Muscle layer of duodenum (tissue), 2 donors: Measurements from ENCODE around the gene ADAMTS7.
"Not testable (repeated sequence)": the region's sequence is repeated elsewhere in the genome, so short reads cannot be mapped to it uniquely, and the experiment has no call there.

ENCODE experiments used
- H3K27ac ChIP-seq: one replicate; pipeline ENCODE4 v1.7.0; 2013; ENCODE audit warnings: mild to moderate bottlenecking, low read length
- H3K27me3 ChIP-seq: one replicate; pipeline ENCODE4 v1.7.0; 2013; ENCODE audit warnings: low read depth, mild to moderate bottlenecking, control low read depth, low read length
- H3K36me3 ChIP-seq, 2 donors: one replicate each; pipeline ENCODE4 v1.7.0; 2013; ENCODE audit warnings: low read length in 2 of 2, control low read depth in 1 of 2, mild to moderate bottlenecking in 1 of 2; ENCODE audit not compliant: insufficient read depth in 2 of 2, control insufficient read depth in 1 of 2
- H3K4me1 ChIP-seq, 2 donors: one replicate each; pipeline ENCODE4 v1.7.0; 2013; ENCODE audit warnings: low read length in 2 of 2, mild to moderate bottlenecking in 2 of 2, control low read depth in 1 of 2, moderate library complexity in 1 of 2; ENCODE audit not compliant: insufficient read depth in 2 of 2, control insufficient read depth in 1 of 2
- H3K4me3 ChIP-seq, 2 donors: one replicate each; pipeline ENCODE4 v1.7.0; 2013; ENCODE audit warnings: low read length in 2 of 2, low read depth in 1 of 2, mild to moderate bottlenecking in 1 of 2
- H3K9me3 ChIP-seq, 2 donors: one replicate each; pipeline ENCODE4 v1.7.0; 2013; ENCODE audit warnings: low read length in 2 of 2, control low read depth in 1 of 2, mild to moderate bottlenecking in 1 of 2; ENCODE audit not compliant: control insufficient read depth in 1 of 2
- donor health status: healthy.

ADAMTS7 gene

DNA sequence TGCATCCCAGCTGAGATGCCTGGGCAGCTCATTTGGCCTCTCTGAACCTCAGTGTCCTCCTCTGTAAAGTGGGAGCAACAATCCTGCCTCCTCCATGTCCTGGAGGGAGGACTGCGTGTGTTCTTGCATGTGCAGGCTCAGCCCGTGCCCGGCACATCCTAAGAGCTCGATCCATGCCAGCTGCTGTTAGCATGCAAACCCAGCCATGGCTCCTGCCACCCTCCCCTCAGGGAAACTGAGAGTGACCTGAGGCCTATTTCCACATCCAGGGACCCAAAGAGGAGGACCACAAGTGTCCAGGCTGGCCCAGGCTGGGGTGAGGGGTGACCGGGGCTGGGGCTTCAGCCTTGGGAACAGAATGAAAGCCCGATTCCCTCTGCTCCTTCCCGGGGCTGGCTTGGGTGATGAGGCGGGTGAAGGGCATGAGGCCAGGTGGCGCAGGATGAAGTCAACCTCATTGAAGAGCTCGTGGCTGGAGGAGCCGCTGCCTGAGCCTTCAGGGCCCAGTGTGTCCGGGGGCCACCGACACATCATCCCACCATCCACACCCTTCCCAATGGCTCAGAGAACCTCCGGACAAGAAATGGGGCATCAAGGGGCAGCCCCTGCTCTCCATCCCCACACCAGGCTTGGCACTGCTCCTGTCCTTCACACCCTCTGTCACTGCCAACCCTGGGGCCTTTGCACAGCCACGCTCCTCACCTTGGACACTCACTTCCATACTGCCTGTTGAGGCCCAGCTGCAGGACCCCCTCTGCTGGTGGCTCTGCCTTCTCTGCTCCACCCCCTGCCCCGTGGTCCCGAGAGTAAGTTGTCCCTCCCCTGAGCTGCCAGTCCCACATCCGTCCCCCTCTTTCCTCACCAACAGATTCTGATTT, 42.5 kb downstream of the ADAMTS7 start:
- Histone ChIP-seq H3K4me1 (no peaks in the 10 kb centered on the region), H3K36me3 (no peaks in the 10 kb centered on the region), H3K27me3 (no peaks in the 10 kb centered on the region), H3K27ac (no peak overlapping the region), H3K4me3 (no peak overlapping the region), H3K9me3 (no peaks in the 10 kb centered on the region)

DNA sequence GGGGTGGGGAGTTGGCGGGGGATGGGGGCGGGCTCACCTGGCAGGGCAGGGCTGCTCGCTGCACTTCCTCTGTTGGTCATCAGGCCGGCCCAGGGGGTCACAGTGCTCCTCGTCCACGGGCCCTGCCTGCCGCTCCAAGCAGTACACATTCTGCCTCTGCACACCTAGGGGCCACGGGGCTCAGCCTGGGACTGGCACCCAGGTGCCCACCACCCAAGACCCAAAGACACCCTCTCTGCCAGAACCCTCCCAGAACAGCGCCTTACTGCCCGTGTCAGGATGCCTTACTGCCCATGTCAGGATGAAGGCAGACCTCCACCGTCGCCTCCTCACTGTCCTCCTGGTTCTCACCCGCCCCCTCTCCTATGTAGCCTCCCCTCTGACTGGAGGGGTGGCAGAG, 43.2 kb downstream of the ADAMTS7 start:
- Histone ChIP-seq H3K27me3 (no peaks in the 10 kb centered on the region), H3K27ac (no peak overlapping the region), H3K9me3 (no peaks in the 10 kb centered on the region), H3K4me1 (no peaks in the 10 kb centered on the region), H3K36me3 (no peaks in the 10 kb centered on the region), H3K4me3 (no peak overlapping the region)

GRCh38 chr15:78767331-78767951, 43.8 kb downstream of the ADAMTS7 start:
- no peak overlapping the region for H3K4me3 ChIP-seq
- H3K4me1 ChIP-seq = no peaks in the 10 kb centered on the region
- H3K27ac ChIP-seq = no peak overlapping the region
- H3K9me3 ChIP-seq = no peaks in the 10 kb centered on the region
- no peaks in the 10 kb centered on the region for H3K36me3 ChIP-seq
- no peaks in the 10 kb centered on the region for H3K27me3 ChIP-seq

GRCh38 chr15:78766641-78767071, 44.6 kb downstream of the ADAMTS7 start:
- not testable (repeated sequence) for H3K36me3 ChIP-seq, H3K27me3 ChIP-seq, H3K27ac ChIP-seq, H3K9me3 ChIP-seq, H3K4me3 ChIP-seq, H3K4me1 ChIP-seq

GRCh38 chr15:78766041-78766440, 45.2 kb downstream of the ADAMTS7 start:
- Histone ChIP-seq H3K4me1 (no peaks in the 10 kb centered on the region), H3K4me3 (no peak overlapping the region), H3K36me3 (no peaks in the 10 kb centered on the region), H3K27ac (no peak overlapping the region), H3K9me3 (no peaks in the 10 kb centered on the region), H3K27me3 (no peaks in the 10 kb centered on the region)

DNA sequence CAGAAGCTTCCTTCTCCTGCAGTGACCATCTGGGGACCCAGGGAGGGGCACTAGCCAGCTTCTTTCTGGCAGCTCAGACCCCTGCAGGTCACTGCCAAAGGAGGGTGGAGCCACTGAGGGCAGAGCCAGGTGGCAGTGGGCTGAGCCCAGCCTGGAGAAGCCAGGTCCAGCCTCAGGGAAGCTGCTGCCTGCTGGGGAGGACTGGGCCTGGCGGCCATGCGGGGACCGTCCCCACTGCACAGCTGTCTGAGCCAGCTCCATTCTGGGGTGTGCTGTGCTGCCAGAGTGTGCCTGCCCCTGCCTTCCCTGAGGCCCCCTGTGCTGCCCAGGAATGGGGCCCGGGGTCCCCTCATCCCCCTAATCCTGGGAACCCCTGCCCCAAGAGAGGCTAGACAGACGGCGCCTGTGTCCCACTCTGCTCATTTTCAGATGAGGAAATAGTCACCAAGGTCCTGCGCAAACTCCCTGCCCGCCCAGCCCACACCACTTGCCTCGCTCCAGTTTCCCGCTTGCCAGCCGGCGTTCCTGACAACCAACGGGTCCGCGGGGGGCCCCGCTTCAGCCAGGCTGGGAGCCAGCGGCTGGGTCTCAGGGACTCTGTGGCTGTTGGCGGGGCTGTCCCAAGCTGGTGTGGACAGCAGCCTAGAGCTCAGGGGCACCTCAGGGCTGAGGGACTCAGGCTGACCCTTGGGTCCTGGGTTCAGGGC, 46.0 kb downstream of the ADAMTS7 start:
- H3K36me3 ChIP-seq, H3K4me3 ChIP-seq, H3K4me1 ChIP-seq, H3K27ac ChIP-seq, H3K9me3 ChIP-seq, H3K27me3 ChIP-seq: not testable (repeated sequence)

DNA sequence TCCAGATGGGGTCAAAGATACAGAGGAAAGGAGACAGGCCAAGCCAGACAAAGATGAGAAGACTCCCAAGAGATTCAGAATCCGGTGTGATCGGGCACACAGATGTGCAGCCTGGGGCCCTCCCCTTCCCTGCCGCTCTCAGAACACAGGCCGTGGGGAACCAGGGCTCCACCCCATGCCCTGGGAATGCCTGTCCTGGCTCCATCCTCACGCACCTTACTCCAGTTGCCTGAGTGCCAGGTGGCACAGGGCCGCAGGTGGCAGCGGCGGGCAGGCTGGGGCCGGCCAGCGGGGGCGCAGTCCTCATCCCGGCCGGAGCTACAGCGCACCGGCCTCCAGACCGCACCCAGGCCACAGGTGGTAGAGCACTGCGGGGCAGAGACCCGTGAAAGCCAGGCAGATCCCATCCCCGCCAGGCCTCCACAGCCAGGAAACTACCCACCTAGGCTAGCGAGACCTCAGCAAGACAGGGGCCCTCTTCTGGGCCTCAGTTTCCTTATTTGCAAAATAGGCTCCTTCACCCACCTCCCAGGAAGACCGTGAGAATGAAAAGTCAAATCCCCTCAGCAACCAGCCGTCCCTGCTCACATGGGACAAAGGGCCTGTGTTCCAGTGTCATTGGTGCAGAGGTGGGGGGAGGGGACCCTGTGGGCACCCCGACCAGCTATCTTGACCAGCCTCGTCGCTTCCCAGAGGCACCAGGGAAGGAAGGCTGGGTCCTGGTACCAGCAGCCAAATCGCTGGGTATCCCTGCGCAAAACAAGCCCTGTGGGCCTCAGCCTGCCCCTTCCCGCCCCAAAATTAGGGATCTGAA, 46.7 kb downstream of the ADAMTS7 start:
- H3K27me3 ChIP-seq, H3K4me1 ChIP-seq, H3K4me3 ChIP-seq, H3K9me3 ChIP-seq, H3K27ac ChIP-seq, H3K36me3 ChIP-seq: not testable (repeated sequence)

- H3K4me3 ChIP-seq = no peak overlapping the region
- no peaks in the 10 kb centered on the region for H3K27me3 ChIP-seq
- H3K4me1 ChIP-seq = peaks cover 0 to 11% of the 10 kb centered on the region in 2 donors
- H3K9me3 ChIP-seq = no peaks in the 10 kb centered on the region
- H3K36me3 ChIP-seq = no peaks in the 10 kb centered on the region
- H3K27ac ChIP-seq = no peak overlapping the region
These were observed 47.4 kb downstream of the ADAMTS7 start for GRCh38 chr15:78763796-78764241.

- H3K4me1 ChIP-seq = peaks cover 0 to 11% of the 10 kb centered on the region in 2 donors
These were observed 48.1 kb downstream of the ADAMTS7 start for GRCh38 chr15:78762985-78763795.

GRCh38 chr15:78762386-78762961, 48.8 kb downstream of the ADAMTS7 start:
- not testable (repeated sequence) for H3K4me3 ChIP-seq, H3K9me3 ChIP-seq, H3K27ac ChIP-seq, H3K36me3 ChIP-seq, H3K27me3 ChIP-seq
- peaks cover 0 to 11% of the 10 kb centered on the region in 2 donors for H3K4me1 ChIP-seq

More at GRCh38 chr15:78762985-78763795, 48.1 kb downstream of the ADAMTS7 start:
- Histone ChIP-seq H3K27me3 (no peaks in the 10 kb centered on the region), H3K27ac (no peak overlapping the region), H3K9me3 (no peaks in the 10 kb centered on the region), H3K4me3 (no peak overlapping the region), H3K36me3 (no peaks in the 10 kb centered on the region)
